Dermis blood vessel endothelial cell (primary cell): ENCODE measurements around the gene RPL19. TPM values are rescaled to one million over a fixed set of nuclear protein-coding genes. Genes with fewer than 3 reads are reported as not detected.
A peak's percentile ranks its signal among the peaks of the same experiment; 100 is the strongest.
"Not testable (repeated sequence)": the region's sequence is repeated elsewhere in the genome, so short reads cannot be mapped to it uniquely, and the experiment has no call there.

Experiments
- DNase-seq: peaks from one replicate; pipeline ENCODE4 v3.0.0; 2010
- total RNA-seq: library from RNA; depleted of rRNA; stranded (reverse); fragments of >200 nt; gene quantifications from 2 replicates; pipeline ENCODE4 v1.2.3, GENCODE V29; 2014

RPL19 gene
- total RNA-seq: 1,928 and 2,101 TPM in 2 replicates

- DNase-seq: no peak
These were observed at the start of gene RPL19 for GRCh38 chr17:39200070-39200879. TSS of gene RPL19 (plus strand) at chr17:39200283. CDS start at chr17:39200345, 62 bp downstream.

- no peak for DNase-seq
These were observed 49.3 kb upstream of the RPL19 start for GRCh38 chr17:39150795-39151149.

DNA sequence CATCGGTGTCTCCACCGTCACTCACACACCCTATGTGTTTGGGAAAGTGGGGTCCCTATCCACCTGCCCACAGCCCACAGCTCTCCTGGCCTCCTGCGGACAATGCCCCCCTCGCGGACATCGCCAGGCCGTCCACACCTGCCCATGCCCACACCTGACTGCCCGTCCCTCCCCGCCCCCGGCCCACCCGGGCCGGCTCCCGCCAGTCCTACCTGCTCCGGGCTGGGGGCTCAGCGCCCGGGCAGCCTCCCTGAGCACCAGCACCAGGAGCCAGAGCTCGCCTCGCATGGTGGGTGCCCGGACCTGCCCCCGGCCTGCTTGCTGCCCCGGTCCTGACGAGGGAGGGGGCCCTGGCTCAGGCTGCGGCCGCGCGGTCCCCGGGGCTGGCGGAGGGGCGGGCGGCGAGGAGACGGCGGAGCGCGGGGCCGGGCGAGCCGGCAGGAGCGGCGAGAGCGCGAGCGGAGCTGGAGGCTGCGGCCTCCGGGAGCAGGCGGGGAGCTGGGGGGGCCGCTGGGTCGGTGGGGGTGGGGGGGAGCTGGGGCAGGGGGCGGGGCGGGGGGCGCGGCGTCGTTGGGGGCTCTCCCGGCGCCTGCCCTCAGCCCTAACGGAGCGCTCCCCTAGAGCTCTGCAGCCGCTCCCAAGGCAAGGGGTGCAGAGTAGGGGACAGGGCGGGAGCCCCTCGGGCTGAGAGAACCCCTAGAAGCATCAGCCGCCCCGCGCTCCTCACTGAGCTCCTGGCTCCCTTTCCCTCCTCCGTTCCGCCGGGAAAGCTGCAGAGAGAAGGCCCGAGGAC is 48.7 kb upstream of the RPL19 start, which contains the start of gene PLXDC1:
PLXDC1 (minus strand) TSS at position 488 of the 793 bp plus-strand sequence; CDS start at position 288, 200 bp downstream.
- no peak for DNase-seq

DNA sequence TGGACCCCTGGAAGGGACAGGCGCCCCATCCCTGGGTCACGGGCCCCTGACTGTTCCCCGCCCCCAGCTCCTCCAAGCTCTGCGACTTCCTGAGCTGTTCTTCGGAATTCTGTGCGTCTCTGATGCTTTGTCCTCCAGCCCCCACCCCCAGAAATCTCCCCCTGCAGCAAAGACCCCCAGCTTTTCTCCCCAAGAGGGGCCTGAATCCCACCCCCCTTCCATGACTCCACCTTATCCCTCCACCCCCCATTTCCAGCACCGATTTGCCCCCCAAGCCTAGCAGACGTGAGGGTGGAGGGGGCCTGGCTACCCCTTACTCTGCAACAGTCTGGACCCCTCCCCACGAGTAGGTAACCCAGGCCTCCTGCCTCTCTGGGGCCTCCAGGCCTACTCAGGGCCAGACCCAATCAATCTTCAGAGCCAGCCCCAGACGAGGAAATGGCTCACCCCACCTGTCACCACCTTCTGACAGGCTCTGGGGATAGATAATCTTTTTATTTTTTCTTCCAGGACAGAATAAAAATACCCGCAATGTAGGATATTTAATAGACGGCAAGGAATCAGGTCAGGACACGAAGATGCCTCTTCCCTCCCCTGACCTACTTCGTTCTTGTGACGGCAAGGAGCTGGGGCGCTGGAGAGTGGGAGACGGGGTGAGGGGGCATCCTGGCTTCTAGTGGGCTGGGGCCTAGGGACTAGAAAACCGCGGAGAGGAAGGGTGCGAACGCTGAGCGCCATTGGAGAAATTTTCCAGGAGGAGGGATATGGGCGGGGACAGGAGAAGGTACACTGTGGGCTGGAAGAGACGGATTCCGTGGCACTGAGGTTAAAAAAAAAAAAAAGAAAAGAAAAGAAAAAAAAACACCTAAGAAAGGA is 47.9 kb upstream of the RPL19 start:
- peak; percentile 17 for DNase-seq

DNA sequence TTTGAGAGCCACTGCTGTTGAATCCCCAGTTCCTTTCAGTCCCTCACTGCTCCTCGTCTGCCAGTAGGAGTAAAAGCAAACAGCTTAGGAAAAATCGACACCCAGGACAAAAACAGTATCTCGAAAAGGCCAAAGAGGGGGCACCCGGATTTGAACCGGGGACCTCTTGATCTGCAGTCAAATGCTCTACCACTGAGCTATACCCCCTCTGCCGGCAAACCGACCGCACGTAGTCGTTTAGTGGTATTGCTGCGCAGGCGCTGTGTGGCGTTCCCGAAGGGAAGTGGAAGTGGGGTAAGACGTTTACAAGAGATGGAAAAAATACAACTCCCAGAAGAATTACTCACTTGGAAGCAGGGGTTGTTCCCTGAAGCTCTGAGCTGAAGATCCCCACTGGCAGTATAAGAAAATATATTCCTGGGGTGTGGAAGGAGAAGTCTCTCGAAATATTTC is 46.5 kb upstream of the RPL19 start:
- DNase-seq: peak; percentile 91

DNA sequence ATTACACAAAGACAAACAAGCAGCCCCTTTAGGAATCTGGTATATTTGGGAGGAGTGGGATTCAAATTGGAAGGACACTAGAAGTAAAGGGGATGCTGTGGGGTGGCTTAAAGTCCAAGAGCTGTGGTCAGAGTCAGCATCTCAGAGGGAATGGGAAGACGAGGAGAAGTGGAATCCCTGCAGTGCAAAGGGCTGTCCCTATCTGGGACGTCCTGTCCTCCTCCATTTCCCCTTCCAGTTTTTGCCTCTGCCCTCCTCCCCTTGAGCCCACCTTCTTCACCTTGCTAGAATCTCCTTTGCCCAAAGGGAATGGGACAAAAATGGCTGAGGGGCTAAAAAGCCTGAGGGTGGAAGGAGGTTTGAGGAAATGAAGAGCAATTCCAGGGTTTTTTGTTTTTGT is 44.4 kb upstream of the RPL19 start:
- no peak for DNase-seq

GRCh38 chr17:39156491-39156890 is 43.6 kb upstream of the RPL19 start:
- DNase-seq: no peak

DNA sequence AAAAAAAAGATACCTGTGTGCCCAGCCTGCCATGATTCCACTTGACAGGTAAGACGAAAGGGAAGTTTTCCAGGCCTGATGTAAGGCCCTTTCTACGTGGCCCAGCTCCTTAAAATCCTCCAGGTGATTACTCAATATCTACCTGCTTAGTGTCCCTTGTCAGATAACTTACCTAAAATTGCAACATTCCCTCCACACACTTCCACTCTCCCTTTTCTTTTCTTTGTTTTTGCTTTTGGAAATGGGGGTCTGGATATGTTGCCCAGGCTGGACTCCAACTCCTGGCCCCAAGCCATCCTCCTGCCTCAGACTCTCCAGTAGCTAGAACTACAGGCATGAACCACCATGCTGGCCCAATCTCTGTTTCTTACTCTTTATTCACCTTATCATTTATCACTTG is 41.5 kb upstream of the RPL19 start:
- DNase-seq: no peak

DNA sequence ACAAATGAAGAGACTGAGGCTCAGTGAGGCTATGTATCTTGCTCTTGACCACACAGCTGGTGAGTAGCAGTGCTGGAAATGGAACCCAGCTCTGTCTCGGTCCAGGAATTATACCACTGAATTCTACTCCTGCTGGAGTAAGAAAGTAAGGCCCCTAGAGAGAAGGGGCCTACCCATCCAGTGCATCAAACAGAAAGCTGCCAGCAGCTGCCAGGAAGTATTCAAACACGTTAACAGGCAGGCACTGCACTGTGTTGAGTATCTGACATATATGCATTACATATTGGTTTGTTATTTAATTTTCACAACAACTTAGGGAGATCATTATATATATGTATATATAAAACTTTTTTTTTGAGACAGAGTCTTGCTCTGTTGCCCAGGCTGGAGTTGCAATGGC is 38.1 kb upstream of the RPL19 start:
- no peak for DNase-seq

GRCh38 chr17:39164675-39165143 is 35.4 kb upstream of the RPL19 start:
- DNase-seq: peak; percentile 86

DNA sequence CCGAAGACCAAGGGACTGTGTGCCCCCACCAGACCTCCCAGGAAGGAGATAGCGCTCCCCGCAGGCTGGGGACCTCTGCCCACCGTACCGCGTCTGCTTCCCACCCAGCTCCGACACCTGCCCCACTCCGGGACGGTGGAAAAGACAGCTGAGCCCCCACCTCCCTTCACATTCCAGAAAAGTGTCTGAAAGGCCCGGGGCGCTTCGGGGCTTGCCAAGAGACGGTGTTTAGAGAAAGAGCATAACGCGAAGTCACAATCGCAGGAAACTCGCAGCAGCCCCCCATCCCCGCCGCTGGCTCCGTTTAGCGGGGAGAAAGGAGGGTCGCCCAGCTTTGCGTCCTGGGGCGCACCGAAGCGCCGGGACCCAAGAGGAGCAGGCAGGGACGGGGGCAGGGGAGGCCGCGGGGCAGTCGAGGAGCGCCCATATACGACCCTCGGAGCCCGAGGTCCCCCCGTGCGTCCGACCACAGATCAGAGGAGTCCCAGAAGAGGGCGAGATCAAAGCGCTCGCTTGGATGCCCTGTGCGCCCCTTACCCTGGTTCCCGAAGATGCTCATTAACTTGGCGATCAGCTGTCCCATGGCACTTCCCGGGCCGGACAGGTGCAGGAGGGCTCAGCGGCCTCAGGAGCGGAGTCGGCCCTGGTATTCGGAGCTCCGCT is 34.8 kb upstream of the RPL19 start:
- no peak for DNase-seq

- DNase-seq: no peak
These were observed 34.2 kb upstream of the RPL19 start, which contains the start of gene ARL5C for GRCh38 chr17:39165841-39166349. TSS of gene ARL5C (minus strand) at chr17:39166161. CDS start at chr17:39165760, 401 bp downstream.

DNA sequence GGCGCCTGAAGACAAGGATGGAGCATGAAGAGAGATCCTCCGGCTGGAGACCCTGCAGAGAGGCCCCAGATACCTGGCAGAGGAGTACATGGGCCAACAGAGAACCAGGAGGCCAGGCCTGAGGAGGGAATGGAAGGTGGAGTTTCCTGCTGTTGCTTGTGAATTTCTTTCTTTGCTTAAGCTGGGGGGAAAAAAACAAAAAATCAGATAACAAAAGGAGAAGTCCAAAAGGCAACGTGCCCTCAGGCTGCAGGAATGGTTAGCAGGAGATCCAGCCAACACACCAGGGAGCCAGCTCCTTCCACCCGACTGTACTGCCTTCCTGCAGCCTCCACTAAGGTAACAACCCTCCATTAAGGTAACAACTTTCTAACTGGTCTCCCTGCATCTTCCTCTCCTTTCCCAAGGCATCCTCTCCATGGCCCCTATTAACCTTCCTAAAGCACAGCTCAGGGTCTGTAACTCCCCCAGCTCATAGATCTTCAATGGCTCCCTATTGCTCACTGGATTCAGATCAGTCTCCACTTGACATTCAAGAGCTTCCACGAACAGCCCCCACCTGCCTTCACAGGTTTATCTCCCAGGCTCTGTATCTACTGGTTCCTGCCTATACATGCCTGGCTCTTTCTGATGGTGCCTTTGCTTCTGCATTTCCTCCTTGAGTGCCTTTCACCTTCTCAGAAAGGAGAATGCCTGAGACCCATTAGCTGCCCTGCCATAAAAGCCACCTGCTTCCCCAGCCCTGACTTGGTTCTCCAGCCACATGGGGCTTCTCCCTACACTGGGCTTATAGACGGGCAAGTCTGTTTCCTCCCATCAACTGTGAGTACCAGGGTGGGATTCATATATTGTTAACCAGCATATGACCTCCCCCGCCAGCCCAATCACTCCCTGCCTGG is 33.4 kb upstream of the RPL19 start:
- no peak for DNase-seq

- DNase-seq: no peak
These were observed 32.6 kb upstream of the RPL19 start for GRCh38 chr17:39167476-39167875.

- not testable (repeated sequence) for DNase-seq
These were observed 31.6 kb upstream of the RPL19 start for GRCh38 chr17:39168503-39168902.

- no peak for DNase-seq
These were observed 31.0 kb upstream of the RPL19 start for GRCh38 chr17:39169101-39169500.

DNA sequence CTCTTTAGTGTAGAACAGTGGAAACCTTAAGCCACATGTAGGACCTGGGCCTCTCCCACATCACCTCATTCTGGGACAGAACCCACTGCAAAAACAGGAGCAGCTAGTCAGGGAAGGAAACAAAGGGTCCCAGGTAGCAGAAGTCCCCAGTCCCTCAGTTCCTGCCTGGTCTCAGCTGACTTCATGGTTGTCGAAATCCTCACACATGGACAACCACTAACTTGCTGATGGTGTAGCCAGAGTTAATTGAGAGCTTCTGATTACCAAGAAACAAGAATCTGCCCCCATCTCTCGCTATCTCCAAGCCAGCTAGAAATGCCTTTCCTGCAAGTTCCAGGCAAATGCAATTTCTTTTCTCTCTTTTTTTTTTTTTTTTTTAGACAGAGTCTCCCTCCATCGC is 30.6 kb upstream of the RPL19 start:
- DNase-seq: no peak

DNA sequence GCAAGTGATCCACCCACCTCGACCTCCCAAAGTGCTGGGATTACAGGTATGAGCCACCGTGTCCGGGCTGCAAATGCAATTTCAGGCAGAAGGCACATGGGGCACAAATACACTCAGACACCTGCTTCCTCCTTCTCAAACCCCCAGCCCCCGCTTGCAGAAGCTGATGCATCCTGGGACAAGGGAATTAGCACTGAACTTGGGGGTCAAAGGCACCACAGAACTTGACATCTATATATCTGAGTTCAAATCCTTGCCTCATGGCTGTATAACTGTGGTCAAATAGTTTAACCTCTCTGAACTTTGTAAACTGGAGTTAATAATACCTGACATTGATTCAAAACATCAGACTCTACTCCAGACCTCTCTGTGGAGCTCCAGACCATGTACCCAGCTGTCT is 30.0 kb upstream of the RPL19 start:
- DNase-seq: no peak

- DNase-seq: no peak
These were observed 29.5 kb upstream of the RPL19 start for GRCh38 chr17:39170558-39170957.

DNA sequence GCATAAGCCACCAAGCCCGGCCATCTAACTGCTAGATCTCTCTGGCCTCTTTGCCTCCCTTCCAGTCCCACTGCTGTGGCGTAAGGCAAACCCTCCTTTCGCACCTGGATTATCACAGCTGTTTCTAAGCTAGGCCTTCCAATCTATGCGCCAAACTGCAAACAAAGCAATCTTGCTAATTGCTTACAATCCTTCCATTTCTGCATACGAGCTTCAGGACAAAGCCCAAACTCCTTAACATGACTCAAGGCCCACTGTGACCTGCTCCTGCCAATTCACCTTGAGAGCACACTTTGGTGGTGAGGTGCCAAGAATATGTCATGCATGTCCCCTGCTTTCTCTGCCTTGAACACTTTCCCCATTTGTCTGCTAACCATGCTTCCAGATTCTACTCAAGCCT is 28.1 kb upstream of the RPL19 start:
- no peak for DNase-seq

DNA sequence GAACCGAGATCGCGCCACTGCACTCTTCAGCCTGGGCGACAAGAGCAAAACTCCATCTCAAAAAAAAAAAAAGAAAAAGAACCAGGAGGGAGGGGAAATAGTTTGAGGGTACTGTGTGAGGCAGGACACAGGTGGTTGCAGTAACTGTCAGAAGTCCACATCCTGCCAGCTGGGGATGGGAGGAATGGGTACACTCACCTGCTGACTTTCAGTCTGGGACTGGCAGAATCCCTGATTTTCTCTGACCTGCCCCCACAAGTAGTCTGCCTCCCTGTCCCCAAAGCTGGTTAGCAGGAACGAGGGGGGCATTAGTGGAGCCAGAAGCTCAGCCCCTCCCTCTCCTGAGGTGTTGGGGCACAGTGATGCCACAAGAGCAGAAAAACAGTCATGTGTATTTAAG is 27.0 kb upstream of the RPL19 start:
- DNase-seq: no peak
